ENCODE results near the gene KLK6. TPM values are rescaled to one million over a fixed set of nuclear protein-coding genes. Genes with fewer than 3 reads are reported as not detected.

KLK6 gene
- polyA plus RNA-seq, 1 of the 3 experiments (the other 2 are of a cell fraction), result not detected

- no peak overlapping the region for H3K4me3 ChIP-seq (ENCODE audit: low read depth in 2 of 2, low read length in 1 of 2)
- no peaks in the 10 kb centered on the region for H3F3A ChIP-seq (replicated peaks; ENCODE audit: insufficient read depth)
- TF ChIP-seq TCF12 (IDR thresholded peaks at IDR 0.05) (no peak), TAF1 (IDR thresholded peaks at IDR 0.05; ENCODE audit: borderline replicate concordance, low read depth, low read length) (no peak), RAD21 (IDR thresholded peaks at IDR 0.05; ENCODE audit: low read length) (no peak), SIN3A (IDR thresholded peaks at IDR 0.05; ENCODE audit: borderline replicate concordance, low read depth, low read length) (no peak), FOXJ3 (CRISPR knock-in tag; IDR thresholded peaks at IDR 0.05) (no peak), IRF3 (IDR thresholded peaks at IDR 0.05; ENCODE audit: low read depth, low read length) (no peak), NRF1 (IDR thresholded peaks at IDR 0.05; ENCODE audit: low read depth, low read length) (no peak), CTCF (IDR thresholded peaks at IDR 0.05) (no peak), MXI1 (IDR thresholded peaks at IDR 0.05; ENCODE audit: low read depth, low read length) (no peak), FOXM1 (IDR thresholded peaks at IDR 0.05; ENCODE audit: low read depth) (no peak), GATA2 (CRISPR knock-in tag; IDR thresholded peaks at IDR 0.05) (no peak), RXRA (IDR thresholded peaks at IDR 0.05; ENCODE audit: borderline replicate concordance, low read depth) (no peak), TEAD4 (IDR thresholded peaks at IDR 0.05; ENCODE audit: borderline replicate concordance, insufficient read depth) (no peak), EZH2phosphoT487 (IDR thresholded peaks at IDR 0.05; ENCODE audit: borderline replicate concordance, low read depth) (no peak), MEF2A (IDR thresholded peaks at IDR 0.05; ENCODE audit: borderline replicate concordance, low read depth) (no peak), RFX5 (IDR thresholded peaks at IDR 0.05; ENCODE audit: low read length) (no peak), CHD2 (IDR thresholded peaks at IDR 0.05; ENCODE audit: low read length, partially characterized antibody) (no peak)
- TF ChIP-seq, protein P1, sequence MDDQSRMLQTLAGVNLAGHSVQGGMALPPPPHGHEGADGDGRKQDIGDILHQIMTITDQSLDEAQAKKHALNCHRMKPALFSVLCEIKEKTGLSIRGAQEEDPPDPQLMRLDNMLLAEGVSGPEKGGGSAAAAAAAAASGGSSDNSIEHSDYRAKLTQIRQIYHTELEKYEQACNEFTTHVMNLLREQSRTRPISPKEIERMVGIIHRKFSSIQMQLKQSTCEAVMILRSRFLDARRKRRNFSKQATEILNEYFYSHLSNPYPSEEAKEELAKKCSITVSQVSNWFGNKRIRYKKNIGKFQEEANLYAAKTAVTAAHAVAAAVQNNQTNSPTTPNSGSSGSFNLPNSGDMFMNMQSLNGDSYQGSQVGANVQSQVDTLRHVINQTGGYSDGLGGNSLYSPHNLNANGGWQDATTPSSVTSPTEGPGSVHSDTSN (IDR thresholded peaks at IDR 0.05), result no peak
- no peaks in the 10 kb centered on the region for H3K4me1 ChIP-seq (ENCODE audit: control insufficient read depth in 1 of 2, insufficient read depth in 2 of 2, low read depth in 1 of 2, low read length in 1 of 2)
- H3K27ac ChIP-seq (ENCODE audit: low read depth in 2 of 2, low read length in 1 of 2), result no peak overlapping the region
- H3K36me3 ChIP-seq (replicated peaks in 1 of 2; ENCODE audit: control insufficient read depth in 1 of 2, insufficient read depth in 2 of 2, low read length in 1 of 2), result no peaks in the 10 kb centered on the region
- no peak overlapping the region for H2AFZ ChIP-seq (ENCODE audit: low read depth)
- H3K79me2 ChIP-seq (ENCODE audit: insufficient read depth), result no peaks in the 10 kb centered on the region
- 12% methylated on average over 1 of the region's 1 CpG for WGBS (ENCODE audit: low lambda C conversion rate)
- H3K9ac ChIP-seq, result no peak overlapping the region
- DNase-seq, result no peak
- no peaks in the 10 kb centered on the region for H4K20me1 ChIP-seq (ENCODE audit: insufficient read depth)
- peaks cover 34% of the 10 kb centered on the region; the same call in 1 of the 2 replicates for H3K27me3 ChIP-seq (ENCODE audit: insufficient read depth)
- H3K9me3 ChIP-seq, result no peaks in the 10 kb centered on the region
- H3K4me2 ChIP-seq, result no peak overlapping the region
- H3K9me2 ChIP-seq, result no peaks in the 10 kb centered on the region
- ChIA-PET POLR2A (no interaction called here), CTCF (no interaction called here)
Measured at GRCh38 chr19:50962245-50962644, 7.1 kb downstream of the KLK6 start.

All from SK-N-SH (cell line).